Midbrain (tissue), 1 donor: ENCODE results near the gene MANSC1.
"Not testable (repeated sequence)": the region's sequence is repeated elsewhere in the genome, so short reads cannot be mapped to it uniquely, and the experiment has no call there.

ENCODE experiments used
- DNase-seq: peaks from one replicate; lab custom pipeline; 2025; lab: John Stamatoyannopoulos, UW

MANSC1 gene

DNA sequence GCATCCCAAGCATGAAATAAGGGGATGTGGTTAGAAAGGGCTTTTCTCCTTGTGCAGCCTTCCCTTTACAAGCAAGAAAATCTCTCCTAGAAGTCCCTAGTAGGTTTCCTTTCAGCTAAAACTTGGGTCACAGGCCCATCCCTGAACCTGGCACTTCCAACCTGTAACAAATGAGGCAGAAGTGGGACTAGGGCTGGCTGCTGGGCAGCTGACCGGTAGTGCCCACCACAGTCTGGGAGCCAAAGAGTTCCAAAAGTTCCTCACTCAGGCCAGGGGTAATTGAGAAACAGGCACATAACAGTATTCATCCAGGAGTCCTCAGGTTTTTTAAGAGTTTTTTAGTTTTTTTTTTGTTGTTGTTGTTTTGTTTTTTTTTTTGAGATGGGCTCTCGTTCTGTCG lies 23.8 kb downstream of the MANSC1 start:
- no peak for DNase-seq

DNA sequence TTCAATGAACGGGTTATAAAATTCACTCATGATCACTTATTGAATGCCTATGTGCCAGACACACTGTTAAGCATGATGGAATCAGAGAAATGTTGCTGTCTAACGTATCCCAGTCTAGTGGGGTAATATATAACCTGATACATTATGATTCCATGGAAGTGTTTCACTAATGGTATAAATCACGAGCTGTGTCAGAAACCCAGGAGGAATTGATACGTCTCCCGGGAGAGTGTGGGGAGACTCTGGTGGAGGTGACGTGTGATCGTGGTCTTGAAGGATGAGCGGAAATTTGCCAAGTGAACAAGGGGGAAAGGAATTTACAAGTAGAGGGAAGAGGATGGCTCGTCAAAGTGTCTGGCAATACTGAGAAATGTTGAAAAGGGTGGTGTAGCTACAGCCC lies 26.5 kb downstream of the MANSC1 start:
- no peak for DNase-seq

DNA sequence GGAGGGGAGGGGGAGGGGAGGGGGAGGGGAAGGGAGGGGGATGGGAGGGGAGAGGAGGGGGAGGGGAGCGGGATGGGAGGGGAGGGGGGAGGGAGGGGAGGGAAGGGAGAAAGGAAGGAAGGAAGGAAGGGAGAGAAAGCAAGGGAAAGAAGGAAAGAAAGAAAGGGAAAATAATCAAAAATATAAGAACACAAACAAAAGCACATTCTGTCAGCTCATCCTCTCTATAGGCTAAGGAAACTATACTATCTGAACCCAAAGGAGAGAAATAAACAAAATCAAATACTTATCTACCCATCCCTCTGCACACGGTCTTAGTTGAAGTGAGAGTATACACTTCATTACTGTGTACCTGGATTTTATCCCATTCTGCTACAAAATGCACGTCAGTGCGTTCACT lies 26.9 kb downstream of the MANSC1 start:
- DNase-seq, result no peak

DNA sequence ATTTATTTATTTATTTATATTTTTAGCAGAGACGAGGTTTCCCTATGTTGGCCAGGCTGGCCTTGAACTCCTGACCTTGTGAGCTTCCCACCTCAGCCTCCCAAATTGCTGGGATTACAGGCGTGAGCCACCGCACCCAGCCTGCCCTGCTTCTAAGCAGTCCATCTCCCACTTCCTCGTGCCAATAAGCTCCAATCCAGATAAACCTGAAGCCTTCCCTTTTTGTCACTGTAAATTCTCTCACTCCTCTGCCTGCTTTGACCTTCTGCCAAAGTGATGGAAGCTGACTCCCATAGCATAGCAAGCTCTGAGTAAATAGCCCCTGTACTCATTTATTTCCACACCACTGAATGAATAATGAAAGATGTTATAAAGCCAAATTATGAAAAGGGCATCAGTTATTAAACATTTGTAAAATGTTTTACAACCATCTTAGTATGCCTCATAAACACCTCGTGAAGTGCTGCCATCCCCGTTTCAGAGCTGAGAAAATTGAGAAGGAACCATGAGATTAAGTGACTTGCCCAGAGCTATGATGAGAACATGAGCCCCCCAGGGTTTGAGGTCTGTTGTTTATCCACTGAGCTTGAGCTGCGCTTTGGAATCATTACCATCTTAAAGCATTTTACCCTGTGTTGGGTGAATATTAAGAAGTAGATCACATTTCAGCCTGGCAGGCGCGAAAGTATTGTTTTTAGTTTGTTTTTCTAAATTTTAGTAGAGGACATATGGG lies 30.4 kb downstream of the MANSC1 start:
- DNase-seq, result no peak

DNA sequence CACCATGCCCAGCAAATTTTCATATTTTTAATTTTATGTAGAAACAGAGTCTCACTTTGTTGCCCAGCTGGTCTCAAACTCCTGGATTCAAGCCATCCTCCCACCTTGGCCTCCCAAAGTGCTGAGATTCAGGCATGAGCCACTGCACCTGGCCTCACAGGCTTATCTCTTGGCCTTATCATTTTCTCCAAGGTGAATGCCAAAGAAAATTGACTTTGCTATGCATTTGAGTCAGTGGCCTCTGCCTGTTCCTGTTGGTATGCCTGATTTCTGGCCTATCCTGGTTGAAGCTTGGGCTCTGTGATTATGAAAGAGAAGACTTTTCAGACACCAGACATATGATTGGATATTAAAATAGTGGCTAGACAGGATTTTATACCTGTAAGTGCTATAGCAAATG lies 34.2 kb downstream of the MANSC1 start:
- no peak for DNase-seq

DNA sequence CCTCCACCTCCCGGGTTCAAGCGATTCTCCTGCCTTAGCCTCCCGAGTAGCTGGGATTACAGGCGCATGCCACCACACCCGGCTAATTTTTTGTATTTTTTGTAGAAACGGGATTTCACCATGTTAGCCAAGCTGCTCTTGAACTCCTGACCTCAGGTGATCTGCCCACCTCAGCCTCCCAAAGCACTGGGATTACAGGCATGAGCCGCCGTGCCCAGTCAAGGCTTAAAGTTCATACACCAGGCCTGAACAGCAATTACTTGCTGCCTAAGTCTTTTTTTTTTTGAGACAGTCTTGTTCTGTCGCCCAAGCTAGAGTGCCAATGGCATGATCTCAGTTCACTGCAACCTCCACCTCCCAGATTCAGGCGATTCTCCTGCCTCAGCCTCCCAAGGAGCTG lies 39.3 kb downstream of the MANSC1 start:
- not testable (repeated sequence) for DNase-seq

DNA sequence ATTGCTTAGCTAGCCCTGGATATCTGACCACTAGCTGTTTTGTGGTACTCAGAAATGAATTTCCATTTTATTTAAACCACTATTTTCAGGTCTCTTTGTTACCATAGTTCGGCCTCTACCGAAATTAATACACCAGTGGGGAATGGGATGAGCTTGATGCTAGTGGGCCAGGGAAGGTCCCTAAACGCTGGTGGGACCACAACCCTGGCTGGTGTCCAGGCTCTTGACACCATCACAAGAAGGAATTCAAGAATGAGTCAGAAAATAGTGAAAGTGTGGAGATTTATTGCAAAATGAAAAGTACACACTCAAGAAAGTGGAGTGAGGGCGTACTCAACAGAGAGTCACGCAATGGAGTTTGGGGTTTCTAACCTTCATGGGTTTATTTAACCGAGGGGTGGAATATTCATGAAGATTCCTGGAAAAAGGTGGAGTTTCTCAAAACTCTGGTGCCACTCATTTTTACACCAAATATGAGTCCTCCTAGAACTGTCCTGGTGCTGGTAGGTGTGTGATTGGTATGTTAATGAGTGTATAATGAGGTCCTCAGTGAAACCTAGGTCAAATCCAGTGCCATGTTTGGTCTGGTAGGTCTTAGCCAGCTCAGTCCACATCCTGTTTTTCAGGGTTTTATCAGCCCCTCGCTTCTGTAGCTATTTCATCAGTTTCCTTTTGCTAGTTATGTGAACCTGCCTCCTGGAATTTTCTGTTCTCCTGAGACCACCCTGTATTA lies 44.3 kb downstream of the MANSC1 start:
- DNase-seq, result no peak

DNA sequence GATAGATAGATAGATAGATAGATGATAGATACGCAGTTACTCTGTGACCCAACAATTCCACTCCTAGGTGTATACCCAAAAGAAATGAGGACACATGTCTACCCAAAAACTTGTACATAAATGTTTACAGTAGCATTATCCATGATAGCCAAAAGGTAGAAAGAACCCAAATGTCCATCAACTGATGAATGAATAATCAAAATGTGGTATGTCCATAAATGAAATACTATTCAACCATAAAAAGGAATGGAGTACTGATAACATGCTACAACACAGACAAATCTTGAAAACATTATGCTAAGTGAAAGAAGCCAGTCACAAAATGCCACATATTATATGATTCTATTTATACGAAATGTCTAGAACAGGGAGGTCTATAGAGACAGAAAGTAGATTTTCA lies 47.1 kb downstream of the MANSC1 start:
- no peak for DNase-seq

DNA sequence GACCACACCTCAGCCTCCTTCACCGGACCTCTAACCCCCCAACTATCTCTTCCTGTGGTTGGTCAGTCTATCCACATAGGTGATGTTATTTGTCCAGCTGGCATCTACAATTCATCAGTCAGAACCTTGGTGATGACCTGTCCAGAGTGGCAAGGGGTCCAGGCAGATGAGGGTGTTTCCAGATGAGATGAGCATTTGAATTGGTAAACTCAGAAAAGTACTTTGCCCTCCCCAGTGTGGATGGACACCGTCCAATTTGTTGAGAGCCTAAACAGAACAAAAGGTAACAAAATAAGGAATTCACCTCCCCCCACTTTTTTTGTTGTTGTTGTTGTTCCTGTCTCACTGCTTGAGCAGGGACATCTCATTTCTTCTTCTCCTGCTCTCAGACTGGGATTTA lies 48.9 kb downstream of the MANSC1 start:
- no peak for DNase-seq

DNA sequence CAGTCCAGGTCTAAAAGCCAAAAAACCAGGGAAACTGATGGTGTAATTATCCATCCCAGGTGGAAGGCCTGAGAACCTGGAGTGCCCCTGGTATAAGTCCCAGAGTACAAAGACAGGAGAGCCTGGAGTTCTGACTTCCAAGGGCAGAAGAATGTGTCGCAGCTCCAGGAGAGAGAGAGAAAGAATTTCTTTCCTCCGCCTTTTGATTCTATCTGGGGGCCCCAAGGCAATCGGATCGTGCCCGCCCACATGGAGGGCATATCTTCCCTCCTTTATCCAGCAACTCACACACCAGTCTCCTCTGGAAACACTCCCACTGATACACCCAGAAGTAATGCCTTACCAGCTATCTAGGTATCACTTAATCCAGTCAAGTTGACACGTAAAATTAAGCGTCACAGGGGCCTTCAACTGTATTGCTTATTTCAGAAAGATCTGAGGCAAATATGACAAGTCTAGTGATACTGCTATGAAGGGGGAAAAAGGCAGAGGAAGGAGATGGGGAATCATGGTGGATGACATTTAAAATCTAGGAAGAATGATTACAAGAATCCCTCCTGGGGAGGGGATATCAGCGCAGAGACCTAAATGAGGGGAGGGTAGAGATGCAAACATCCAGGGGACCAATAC lies 52.7 kb downstream of the MANSC1 start:
- DNase-seq, result no peak

DNA sequence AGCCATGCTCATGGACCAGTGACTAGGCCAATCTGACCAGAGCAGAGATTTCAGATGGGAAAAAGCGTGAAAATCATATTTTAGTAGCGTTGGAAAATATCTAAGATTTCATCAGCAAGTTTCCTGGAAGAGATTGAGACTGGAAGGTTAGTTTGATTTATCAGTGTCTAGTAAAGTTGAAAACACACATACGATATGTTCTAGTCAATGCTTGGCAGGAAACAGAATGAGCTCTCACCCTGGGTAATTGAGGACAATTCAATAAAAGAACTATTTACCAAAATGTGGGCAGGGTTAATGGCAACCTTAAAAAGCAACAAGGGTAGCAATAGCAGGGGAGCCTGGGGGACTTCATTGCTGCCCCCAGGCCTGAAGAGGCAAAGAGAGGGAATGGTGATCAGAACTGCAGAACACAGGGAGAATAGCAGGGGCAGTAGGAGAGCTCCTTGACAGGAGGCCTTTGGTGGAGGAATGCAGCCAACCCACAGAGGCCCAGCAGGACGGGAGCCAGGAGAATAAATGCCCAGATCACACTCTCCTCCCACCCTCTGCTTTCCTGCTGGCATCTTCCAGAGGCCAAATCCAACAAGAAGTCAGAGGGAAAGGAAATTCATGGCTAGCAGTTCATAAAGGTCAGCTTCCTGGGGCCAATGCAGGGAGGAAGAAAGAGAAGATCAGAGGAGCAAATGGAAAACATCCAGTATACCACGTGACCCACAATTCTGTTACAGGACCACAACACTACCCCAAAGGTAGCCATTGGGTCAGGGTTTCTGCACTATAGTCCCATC lies 55.6 kb downstream of the MANSC1 start:
- DNase-seq, result peak; percentile 6

DNA sequence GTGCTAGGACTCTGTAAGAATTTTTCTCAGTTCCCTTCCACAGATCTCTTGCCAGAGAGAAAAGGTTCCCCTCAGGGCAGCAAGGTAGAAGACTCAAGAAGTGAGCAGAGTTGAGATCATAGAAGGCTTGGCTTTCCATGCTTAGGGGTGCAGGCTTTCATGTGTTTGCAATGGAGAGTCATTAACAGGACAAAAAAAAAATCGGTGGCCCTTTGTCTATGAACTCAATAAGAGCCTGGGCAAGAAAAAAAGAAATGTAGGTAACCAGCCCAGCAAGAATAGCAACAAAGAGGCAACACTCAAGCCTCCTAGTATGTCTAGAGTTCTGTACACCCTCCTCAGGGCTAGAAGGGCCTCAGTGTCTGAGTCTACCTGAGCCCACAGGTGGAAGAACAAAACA lies 59.8 kb downstream of the MANSC1 start:
- DNase-seq, result no peak

DNA sequence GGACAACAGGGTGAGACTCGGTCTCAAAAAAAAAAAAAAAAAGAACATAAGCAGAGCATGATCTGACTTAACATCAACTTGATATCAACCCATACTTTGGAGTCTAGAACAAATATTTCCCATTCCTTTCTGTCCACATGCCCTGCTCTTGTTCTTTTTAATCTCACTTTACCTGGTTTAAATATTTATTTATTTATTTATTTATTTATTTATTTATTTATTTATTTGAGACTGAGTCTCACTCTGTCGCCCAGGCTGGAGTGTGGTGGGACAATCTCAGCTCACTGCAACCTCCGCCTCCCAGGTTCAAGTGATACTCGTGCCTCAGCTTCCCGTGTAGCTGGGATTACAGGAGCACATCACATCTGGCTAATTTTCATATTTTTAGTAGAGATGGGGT lies 63.6 kb downstream of the MANSC1 start:
- DNase-seq, result no peak

DNA sequence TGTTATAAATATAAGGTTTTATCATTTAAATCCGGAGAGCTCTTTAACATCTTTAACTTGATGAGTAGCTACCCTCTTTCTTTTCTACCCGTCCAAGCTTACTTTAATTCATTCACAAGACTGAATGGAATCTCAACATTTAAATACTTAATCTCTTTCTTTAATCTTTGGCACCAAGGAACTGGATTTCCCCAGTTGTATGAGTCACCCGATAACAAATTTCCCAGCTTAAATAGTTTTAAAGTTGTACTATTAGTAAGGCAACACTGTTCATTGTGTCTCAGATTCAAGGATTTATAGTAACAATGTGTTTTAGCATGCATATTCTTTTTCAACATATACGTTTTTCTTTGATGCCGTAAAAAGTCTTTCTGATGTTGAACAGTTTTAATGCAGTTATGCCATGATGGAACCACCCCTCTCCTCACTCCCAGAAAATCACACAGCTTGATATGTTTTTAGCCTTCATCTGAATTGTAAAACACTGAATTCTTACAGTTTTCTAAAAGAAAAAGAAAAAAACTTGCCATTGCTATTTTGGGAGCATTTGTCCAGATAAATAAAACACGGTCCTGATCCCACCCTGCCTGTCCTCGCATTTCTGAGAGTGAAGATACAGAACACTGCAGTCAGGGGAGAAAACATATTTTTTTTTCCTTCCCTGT lies 67.1 kb downstream of the MANSC1 start:
- no peak for DNase-seq

DNA sequence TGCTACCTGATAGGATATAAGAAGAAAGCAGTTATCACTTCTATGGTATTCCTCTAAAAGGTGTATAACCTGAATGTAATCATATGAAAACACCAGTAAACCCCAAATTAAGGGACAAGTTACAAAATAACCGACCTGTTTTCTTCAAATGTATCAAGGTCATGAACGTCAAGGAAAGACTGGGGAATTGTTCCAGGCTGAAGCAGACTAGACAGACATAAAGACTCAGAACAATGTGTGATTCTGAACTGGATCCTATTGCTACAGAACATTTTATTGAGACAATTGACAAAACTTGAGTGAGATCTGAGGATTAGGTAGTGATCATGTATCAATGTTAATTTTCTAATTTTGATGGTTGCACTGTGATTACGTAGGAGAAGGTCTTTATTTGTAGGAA lies 67.8 kb downstream of the MANSC1 start:
- no peak for DNase-seq

DNA sequence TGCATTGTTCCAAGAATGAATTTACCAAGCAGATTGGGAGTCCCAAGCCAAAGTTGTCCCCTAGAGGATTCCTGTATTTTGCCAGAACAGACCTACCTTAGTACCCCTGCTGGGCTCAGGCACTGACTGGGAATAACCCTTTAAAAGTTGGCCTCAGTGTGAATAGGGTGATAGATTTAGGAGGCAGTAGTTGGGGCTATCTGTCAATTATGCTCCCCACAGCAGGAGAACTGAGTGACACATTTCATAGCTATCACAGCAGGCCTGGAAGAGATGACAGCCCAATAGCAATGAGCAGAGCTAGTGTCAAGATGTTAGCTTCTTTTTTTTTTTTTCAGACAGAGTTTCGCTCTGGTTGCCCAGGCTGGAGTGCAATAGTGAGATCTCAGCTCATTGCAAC lies 68.9 kb downstream of the MANSC1 start:
- DNase-seq, result no peak

DNA sequence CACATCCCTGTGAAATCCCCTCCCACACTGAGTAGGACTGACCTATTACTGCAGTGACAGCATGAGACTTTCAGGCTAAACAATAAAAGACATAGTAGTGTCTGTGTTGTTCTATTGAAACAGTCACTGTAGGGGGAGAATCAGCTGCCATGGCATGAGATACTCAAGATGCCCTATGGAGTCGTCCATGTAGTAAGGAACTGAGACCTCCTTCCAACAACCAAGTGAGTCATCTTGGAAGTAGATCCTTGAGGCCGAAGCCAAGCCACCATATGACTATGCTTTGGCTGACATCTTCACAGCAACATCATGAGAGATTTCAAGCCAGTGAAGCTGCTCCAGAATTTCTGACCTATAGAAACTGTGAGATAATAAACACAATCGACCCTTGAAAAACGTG lies 71.1 kb downstream of the MANSC1 start:
- no peak for DNase-seq
